ENCODE results near the gene KLHL24. TPM values are rescaled to one million over a fixed set of nuclear protein-coding genes. Genes with fewer than 3 reads are reported as not detected.
"Not testable (repeated sequence)": the region's sequence is repeated elsewhere in the genome, so short reads cannot be mapped to it uniquely, and the experiment has no call there.

KLHL24 gene
- total RNA-seq, 1 experiment from 2014 or later = 33.9 TPM

GRCh38 chr3:183701744-183702143 is 66.3 kb downstream of the KLHL24 start:
- ATAC-seq = 0 out of 2 replicates have a peak, but pooled peaks have one; percentile 8
- peaks cover 42% of the 10 kb centered on the region for H3K4me1 Mint-ChIP-seq
- POLR2A ChIA-PET = interaction anchor here (1.0 kb wide), 1 partner anchor 57 kb away, joined by 3 read pairs; no protein-coding TSS in a partner anchor
- peak overlapping the region; percentile 80 for H3K27ac Mint-ChIP-seq
- no peaks in the 10 kb centered on the region for H3K27me3 Mint-ChIP-seq (ENCODE audit: low read depth)
- H3K9me3 Mint-ChIP-seq = no peaks in the 10 kb centered on the region
- TF ChIP-seq STAT6 (CRISPR knock-in tag; conservative IDR thresholded peaks at IDR 0.05; ENCODE audit: low read depth) (no peak), ZNF281 (CRISPR knock-in tag; IDR thresholded peaks at IDR 0.05) (no peak), NFATC4 (CRISPR knock-in tag; IDR thresholded peaks at IDR 0.05) (no peak), NR2C2 (CRISPR knock-in tag; IDR thresholded peaks at IDR 0.05) (no peak)
- DNase-seq (ENCODE audit: low spot score) = no peak
- CTCF ChIA-PET = no interaction called here
- H3K36me3 Mint-ChIP-seq = peaks cover 8% of the 10 kb centered on the region
- H3K4me3 Mint-ChIP-seq = peak overlapping the region; percentile 5

- CTCF ChIA-PET = interaction anchor here (0.9 kb wide), 1 partner anchor 224 kb away, joined by 3 read pairs; no protein-coding TSS in a partner anchor
- H3K27me3 Mint-ChIP-seq (ENCODE audit: low read depth); H3K4me3 Mint-ChIP-seq; ATAC-seq; H3K36me3 Mint-ChIP-seq; H3K9me3 Mint-ChIP-seq; POLR2A ChIA-PET; H3K27ac Mint-ChIP-seq; DNase-seq (ENCODE audit: low spot score): not testable (repeated sequence)
- peaks cover 37% of the 10 kb centered on the region for H3K4me1 Mint-ChIP-seq
These were observed 68.5 kb downstream of the KLHL24 start for GRCh38 chr3:183703892-183704291.

GRCh38 chr3:183710231-183710630 is 74.8 kb downstream of the KLHL24 start:
- H3K9me3 Mint-ChIP-seq = no peaks in the 10 kb centered on the region
- H3K4me1 Mint-ChIP-seq = 0 out of 2 replicates have a peak, but pooled peaks cover 3% of the 10 kb centered on the region
- ATAC-seq = no peak
- POLR2A ChIA-PET = no interaction called here
- no peaks in the 10 kb centered on the region for H3K27me3 Mint-ChIP-seq (ENCODE audit: low read depth)
- no peak overlapping the region for H3K4me3 Mint-ChIP-seq
- H3K27ac Mint-ChIP-seq = peak overlapping the region; percentile 47; the same call in 1 of the 2 replicates
- CTCF ChIA-PET = no interaction called here
- no peak for DNase-seq (ENCODE audit: low spot score)
- peaks cover 10% of the 10 kb centered on the region for H3K36me3 Mint-ChIP-seq
- TF ChIP-seq EMX1 (CRISPR knock-in tag; IDR thresholded peaks at IDR 0.05) (no peak), NFE2L1 (CRISPR knock-in tag; IDR thresholded peaks at IDR 0.05) (no peak), ZNF138 (CRISPR knock-in tag; conservative IDR thresholded peaks at IDR 0.05) (no peak), USF2 (CRISPR knock-in tag; IDR thresholded peaks at IDR 0.05) (no peak), ATF1 (CRISPR knock-in tag; IDR thresholded peaks at IDR 0.05) (no peak), CBFB (CRISPR knock-in tag; IDR thresholded peaks at IDR 0.05; ENCODE audit: low read depth) (no peak), ZNF532 (CRISPR knock-in tag; IDR thresholded peaks at IDR 0.05; ENCODE audit: borderline replicate concordance) (no peak), ATF2 (CRISPR knock-in tag; IDR thresholded peaks at IDR 0.05; ENCODE audit: borderline replicate concordance, low read depth) (no peak), HMGXB4 (CRISPR knock-in tag; IDR thresholded peaks at IDR 0.05) (no peak), SOX15 (CRISPR knock-in tag; IDR thresholded peaks at IDR 0.05) (no peak), ELF4 (CRISPR knock-in tag; IDR thresholded peaks at IDR 0.05; ENCODE audit: low read depth) (no peak), CTCF (IDR thresholded peaks at IDR 0.05) (no peak)

Measured in WTC11 (cell line).